Esophagus (tissue), 2 donors: ENCODE results near the gene KMT5B. TPM values are rescaled to one million over a fixed set of nuclear protein-coding genes. Genes with fewer than 3 reads are reported as not detected.

Experiments
- H3K27ac ChIP-seq, 2 donors: one replicate each; pipeline ENCODE4 v1.5.1; 2013; ENCODE audit warnings: low read depth in 2 of 2, mild to moderate bottlenecking in 2 of 2, inconsistent platforms in 1 of 2, low read length in 1 of 2, moderate library complexity in 1 of 2
- H3K27me3 ChIP-seq, 2 donors: one replicate each; pipeline ENCODE4 v1.6.1; 2013; ENCODE audit warnings: low read length in 2 of 2, control low read depth in 1 of 2, mild to moderate bottlenecking in 1 of 2; ENCODE audit not compliant: insufficient read depth in 2 of 2, control insufficient read depth in 1 of 2
- H3K36me3 ChIP-seq, 2 donors: one replicate each; pipeline ENCODE4 v1.6.1; 2013; ENCODE audit warnings: low read length in 1 of 2; ENCODE audit not compliant: control insufficient read depth in 2 of 2, insufficient read depth in 2 of 2
- H3K4me1 ChIP-seq, 2 donors: one replicate each; pipeline ENCODE4 v1.6.1; 2013; ENCODE audit warnings: low read length in 1 of 2; ENCODE audit not compliant: control insufficient read depth in 2 of 2, insufficient read depth in 2 of 2
- H3K4me3 ChIP-seq, 2 donors: one replicate each; pipeline ENCODE4 v1.5.1; 2013; ENCODE audit warnings: low read length in 2 of 2, mild to moderate bottlenecking in 2 of 2, low read depth in 1 of 2, moderate library complexity in 1 of 2
- H3K9me3 ChIP-seq, 2 donors: one replicate each; pipeline ENCODE4 v1.6.1; 2013; ENCODE audit warnings: mild to moderate bottlenecking in 2 of 2, low read depth in 1 of 2, low read length in 1 of 2, moderate library complexity in 1 of 2; ENCODE audit not compliant: control insufficient read depth in 2 of 2, insufficient read depth in 1 of 2
- WGBS, 2 donors: extraction: QIAGEN DNeasy Blood & Tissue Kit; methylation state at CpG; one replicate each; pipeline ENCODE4 v1.1.7; 2013; 5-methylcytosine and 5-hydroxymethylcytosine counted together
- polyA plus RNA-seq, 2 donors: library from polyadenylated mRNA; stranded (reverse); fragments of 200-250 nt; gene quantifications; one replicate each; pipeline ENCODE4 v1.2.3, GENCODE V29; 2013
- donor health status: healthy with polysubstance abuse.
- donor health status: Bipolar disorder and iron deficiency.

The KMT5B gene
- polyA plus RNA-seq, 2 donors = 12.7 to 16.8 TPM

- no peaks in the 10 kb centered on the region for H3K36me3 ChIP-seq
- 75% methylated on average over 6 of the region's 6 CpGs for WGBS, 2 donors
- H3K27me3 ChIP-seq = no peaks in the 10 kb centered on the region
- H3K9me3 ChIP-seq = peaks cover 0 to 2% of the 10 kb centered on the region in 2 donors
- no peak overlapping the region for H3K27ac ChIP-seq
- H3K4me1 ChIP-seq = no peaks in the 10 kb centered on the region
- H3K4me3 ChIP-seq = no peak overlapping the region
These were observed 10.2 kb upstream of the KMT5B start for GRCh38 chr11:68223275-68223674.

- H3K9me3 ChIP-seq = peaks cover 0 to 2% of the 10 kb centered on the region in 2 donors
- H3K4me1 ChIP-seq = peaks cover 0 to 3% of the 10 kb centered on the region in 2 donors
- WGBS, 2 donors = 85% methylated on average over 5 of the region's 5 CpGs
- no peaks in the 10 kb centered on the region for H3K36me3 ChIP-seq
- H3K27ac ChIP-seq = no peak overlapping the region
- no peaks in the 10 kb centered on the region for H3K27me3 ChIP-seq
- H3K4me3 ChIP-seq = no peak overlapping the region
These were observed 8.3 kb upstream of the KMT5B start for GRCh38 chr11:68221406-68221805.

- H3K27ac ChIP-seq = no peak overlapping the region
- H3K4me3 ChIP-seq = peak overlapping the region in 1 of 2 donors; percentile 12
These were observed 3.3 kb upstream of the KMT5B start for GRCh38 chr11:68216171-68216938.

GRCh38 chr11:68215524-68216170 is 2.6 kb upstream of the KMT5B start:
- H3K4me3 ChIP-seq = peak overlapping the region in 1 of 2 donors; percentile 12

More at GRCh38 chr11:68216171-68216938, 3.3 kb upstream of the KMT5B start:
- 61 to 64% methylated on average over 22 of the region's 22 CpGs for WGBS, 2 donors
- H3K4me1 ChIP-seq = peaks cover 13 to 15% of the 10 kb centered on the region in 2 donors
- H3K36me3 ChIP-seq = no peaks in the 10 kb centered on the region
- no peaks in the 10 kb centered on the region for H3K9me3 ChIP-seq
- H3K27me3 ChIP-seq = no peaks in the 10 kb centered on the region

GRCh38 chr11:68215087-68215445 is 2.0 kb upstream of the KMT5B start:
- WGBS, 2 donors = 54 to 56% methylated on average over 15 of the region's 15 CpGs
- Histone ChIP-seq H3K4me3 (no peak overlapping the region), H3K9me3 (no peaks in the 10 kb centered on the region), H3K4me1 (peaks cover 13 to 22% of the 10 kb centered on the region in 2 donors), H3K27me3 (no peaks in the 10 kb centered on the region), H3K27ac (no peak overlapping the region), H3K36me3 (no peaks in the 10 kb centered on the region)

More at GRCh38 chr11:68215524-68216170, 2.6 kb upstream of the KMT5B start:
- Histone ChIP-seq H3K27me3 (no peaks in the 10 kb centered on the region), H3K36me3 (no peaks in the 10 kb centered on the region), H3K27ac (no peak overlapping the region), H3K9me3 (no peaks in the 10 kb centered on the region), H3K4me1 (peaks cover 13 to 20% of the 10 kb centered on the region in 2 donors)
- WGBS, 2 donors = 61 to 77% methylated on average over 6 of the region's 6 CpGs

- peak overlapping the region; percentile 84 to 92 for H3K4me3 ChIP-seq
- no peaks in the 10 kb centered on the region for H3K27me3 ChIP-seq
- H3K27ac ChIP-seq = peak overlapping the region; percentile 98 to 99
- H3K36me3 ChIP-seq = no peaks in the 10 kb centered on the region
- peaks cover 13 to 22% of the 10 kb centered on the region in 2 donors for H3K4me1 ChIP-seq
- no peaks in the 10 kb centered on the region for H3K9me3 ChIP-seq
- WGBS, 2 donors = 13 to 15% methylated on average over 42 to 58 of the region's 58 CpGs
These were observed 1.3 kb upstream of the KMT5B start for GRCh38 chr11:68214173-68215086.

- peaks cover 13 to 22% of the 10 kb centered on the region in 2 donors for H3K4me1 ChIP-seq
These were observed 568 bp upstream of the KMT5B start for GRCh38 chr11:68213555-68214172.

GRCh38 chr11:68212421-68213134 is 518 bp downstream of the KMT5B start:
- H3K27ac ChIP-seq = peak overlapping the region; percentile 98 to 99
- 1 to 2% methylated on average over 36 to 80 of the region's 80 CpGs for WGBS, 2 donors
- H3K27me3 ChIP-seq = no peaks in the 10 kb centered on the region
- no peaks in the 10 kb centered on the region for H3K9me3 ChIP-seq
- H3K4me3 ChIP-seq = peak overlapping the region; percentile 84 to 86
- peaks cover 13 to 22% of the 10 kb centered on the region in 2 donors for H3K4me1 ChIP-seq
- H3K36me3 ChIP-seq = no peaks in the 10 kb centered on the region

More at GRCh38 chr11:68213555-68214172, 568 bp upstream of the KMT5B start:
- Histone ChIP-seq H3K27ac (peak overlapping the region; percentile 98 to 99), H3K36me3 (no peaks in the 10 kb centered on the region), H3K4me3 (peak overlapping the region; percentile 84 to 92), H3K9me3 (no peaks in the 10 kb centered on the region), H3K27me3 (no peaks in the 10 kb centered on the region)
- 0% methylated on average over 42 to 90 of the region's 90 CpGs for WGBS, 2 donors
